K562 (cell line): Measurements from ENCODE around the gene FAAH. TPM values are rescaled to one million over a fixed set of nuclear protein-coding genes. Genes with fewer than 3 reads are reported as not detected.
A peak's percentile ranks its signal among the peaks of the same experiment; 100 is the strongest.

Source experiments
- ARHGAP35 ChIP-seq: fragments of 450-650 bp; IDR thresholded peaks from 2 replicates; pipeline ENCODE4 v1.6.1; 2018; ENCODE audit not compliant: partially characterized antibody
- ATF4 ChIP-seq: fragments of 450-650 bp; formaldehyde crosslinking; IDR thresholded peaks from 2 replicates; pipeline ENCODE4 v1.4.0; 2022; ENCODE audit warnings: mild to moderate bottlenecking, moderate library complexity
- ATF7 ChIP-seq: fragments of 450-650 bp; IDR thresholded peaks from 2 replicates; pipeline ENCODE4 v1.7.1; 2014; ENCODE audit warnings: mild to moderate bottlenecking, moderate library complexity
- E2F3 ChIP-seq: fragments of 250-450 bp; sonication (Bioruptor Pico); IDR thresholded peaks from 2 replicates; pipeline ENCODE4 v1.4.0; 2020; ENCODE audit warnings: mild to moderate bottlenecking
- EP300 ChIP-seq: IDR thresholded peaks from 2 replicates; pipeline ENCODE4 v1.6.1; 2012; ENCODE audit warnings: low read length, improper control_type of control experiment
- ETV5 ChIP-seq: sonication (generic); formaldehyde crosslinking; IDR thresholded peaks from 2 replicates; pipeline ENCODE4 v1.4.0; 2020; ENCODE audit warnings: low read depth, mild to moderate bottlenecking, missing genetic modification reagents
- HDAC1 ChIP-seq, 2 experiments: fragments of 450-650 bp; IDR thresholded peaks; 2 replicates each; pipeline ENCODE4 v1.6.1; 2016 to 2017; ENCODE audit warnings: inconsistent platforms in 1 of 2, mild to moderate bottlenecking in 1 of 2, moderate library complexity in 1 of 2
- KLF1 ChIP-seq: fragments of 450-650 bp; IDR thresholded peaks from 2 replicates; pipeline ENCODE4 v1.6.1; 2016; ENCODE audit warnings: missing genetic modification characterization, missing compliant biosample characterization
- MITF ChIP-seq: IDR thresholded peaks from 2 replicates; pipeline ENCODE4 v1.6.1; 2014; ENCODE audit warnings: antibody characterized with exemption
- MTF1 ChIP-seq: fragments of 250-450 bp; sonication (Bioruptor Pico); IDR thresholded peaks from 2 replicates; pipeline ENCODE4 v1.9.0; 2021; ENCODE audit warnings: moderate library complexity, mild to moderate bottlenecking, inconsistent platforms, borderline replicate concordance
- NFYB ChIP-seq: IDR thresholded peaks from 2 replicates; pipeline ENCODE4 v1.6.1; 2011; ENCODE audit warnings: mild to moderate bottlenecking, moderate library complexity; ENCODE audit not compliant: insufficient read length; ENCODE audit errors: extremely low read depth
- POLR2A ChIP-seq: fragments of 450-650 bp; conservative IDR thresholded peaks from 2 replicates; pipeline ENCODE4 v1.6.1; 2016
- RCOR1 ChIP-seq, 2 experiments: IDR thresholded peaks; 2 replicates each; pipeline ENCODE4 v1.6.1; 2012; ENCODE audit warnings: low read depth in 2 of 2, low read length in 2 of 2, borderline replicate concordance in 1 of 2, improper control_type of control experiment in 1 of 2
- TCF7 ChIP-seq: sonication (generic); IDR thresholded peaks from 2 replicates; pipeline ENCODE4 v1.6.1; 2016; ENCODE audit warnings: antibody characterized with exemption, borderline replicate concordance
- TSHZ1 ChIP-seq: fragments of 250-450 bp; sonication (Bioruptor Pico); IDR thresholded peaks from 2 replicates; pipeline ENCODE4 v1.4.0; 2020; ENCODE audit warnings: mild to moderate bottlenecking, moderate library complexity
- ZFP1 ChIP-seq: fragments of 450-650 bp; formaldehyde crosslinking; IDR thresholded peaks from 2 replicates; pipeline ENCODE4 v1.4.0; 2020; ENCODE audit warnings: mild to moderate bottlenecking, mixed read lengths
- ZFP36 ChIP-seq: fragments of 150-350 bp; IDR thresholded peaks from 2 replicates; pipeline ENCODE4 v1.6.1; 2018; ENCODE audit warnings: low read length, low read depth; ENCODE audit not compliant: partially characterized antibody
- ZFX ChIP-seq: sonication (generic); formaldehyde crosslinking; IDR thresholded peaks from 2 replicates; pipeline ENCODE4 v1.8.0; 2022; ENCODE audit warnings: mild to moderate bottlenecking, missing genetic modification reagents, moderate library complexity
- ZNF12 ChIP-seq: sonication (generic); formaldehyde crosslinking; IDR thresholded peaks from 2 replicates; pipeline ENCODE4 v1.4.0; 2020; ENCODE audit warnings: mild to moderate bottlenecking, missing genetic modification reagents
- ZNF217 ChIP-seq: sonication (generic); formaldehyde crosslinking; IDR thresholded peaks from 2 replicates; pipeline ENCODE4 v1.8.0; 2022; ENCODE audit warnings: mild to moderate bottlenecking, missing genetic modification reagents
- ZNF347 ChIP-seq: fragments of 450-650 bp; formaldehyde crosslinking; IDR thresholded peaks from 2 replicates; pipeline ENCODE4 v1.4.0; 2020; ENCODE audit warnings: low read depth, mild to moderate bottlenecking, moderate library complexity
- ZNF75A ChIP-seq: fragments of 450-650 bp; formaldehyde crosslinking; IDR thresholded peaks from 2 replicates; pipeline ENCODE4 v1.4.0; 2020; ENCODE audit warnings: mild to moderate bottlenecking
- ZNF77 ChIP-seq: fragments of 250-450 bp; sonication (Bioruptor Pico); IDR thresholded peaks from 2 replicates; pipeline ENCODE4 v1.5.0; 2020
- ZSCAN29 ChIP-seq: fragments of 450-650 bp; IDR thresholded peaks from 2 replicates; pipeline ENCODE4 v1.6.1; 2017
- polyA plus RNA-seq, 8 experiments: library from polyadenylated mRNA; depleted of rRNA in 4 of 8; stranded (reverse) in 5 of 8; unstranded in 3 of 8; fragments of >200 nt; fragmentation: Nextera tagmentation in 2 of 8; fragmentation: Illumina TruSeq in 1 of 8; extraction: Ambion mirVana in 2 of 8; extraction: Trizol in 1 of 8; gene quantifications; 2 replicates each; pipeline versions ENCODE4 v1.2.1 to v1.2.3, GENCODE V29; 2011 to 2014; ENCODE audit warnings: inconsistent platforms in 1 of 8, missing spikeins in 1 of 8
- total RNA-seq, 7 experiments: library from RNA; depleted of rRNA in 6 of 7; stranded (reverse); fragments of >200 nt in 6 of 7; fragmentation: Illumina TruSeq in 2 of 7; extraction: Trizol in 2 of 7; gene quantifications; 2 replicates each; pipeline versions ENCODE4 v1.2.1 to v1.2.3, GENCODE V29; 2011 to 2021; ENCODE audit warnings: low replicate concordance in 1 of 7
- TF ChIP-seq, protein P1 (sequence below): fragments of 450-650 bp; IDR thresholded peaks from one replicate; pipeline ENCODE4 v1.6.1; 2018; ENCODE audit warnings: mild to moderate bottlenecking, moderate library complexity; ENCODE audit not compliant: partially characterized antibody

FAAH gene
- total and polyA plus RNA-seq, 9 of the 15 experiments (the other 6 are each of a cell fraction or from before 2014, with no cell fraction given), result 0.06 to 1.1 (median 0.32) TPM

DNA sequence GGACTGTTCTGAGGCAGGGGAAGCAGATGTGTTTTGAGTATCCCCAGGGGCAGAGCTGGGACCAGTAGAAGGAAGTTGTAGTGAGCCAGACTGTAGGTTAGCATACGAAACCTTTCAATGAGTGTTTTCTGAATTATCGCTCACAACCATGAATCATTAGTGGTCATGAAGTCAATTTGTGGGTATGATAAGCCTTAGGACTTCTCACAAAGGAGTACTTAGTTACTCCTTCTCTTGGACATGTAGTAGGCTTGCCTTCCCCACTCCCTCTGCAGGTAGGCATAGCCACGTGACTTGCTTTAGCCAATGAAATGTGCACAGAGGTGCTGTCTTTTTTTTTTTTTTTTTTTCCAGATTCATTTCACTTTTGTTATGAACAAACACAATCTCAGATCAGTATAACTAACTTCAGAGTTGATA lies 23.9 kb upstream of the FAAH start (continued):
- TF ChIP-seq TSHZ1 (CRISPR knock-in tag) (no peak), ZNF77 (CRISPR knock-in tag) (no peak), ATF7 (peak; percentile 55; the same call in 1 of the 2 replicates), ZSCAN29 (no peak), HDAC1 (IDR thresholded peaks at IDR 0.05) (no peak; a peak in 1 of 4 replicates), NFYB (peak; percentile 41), ZNF12 (no peak), ZFX (no peak), POLR2A (peak; percentile 23; the same call in 1 of the 2 replicates), ZNF347 (no peak), ZNF75A (CRISPR knock-in tag) (no peak), RCOR1 (IDR thresholded peaks at IDR 0.05; ENCODE audit: borderline replicate concordance in 1 of 2, low read depth in 2 of 2, low read length in 2 of 2) (0 out of 4 replicates have a peak, but pooled peaks of 1 of the 2 experiments have one; percentile 20), TCF7 (no peak), ZFP36 (no peak), E2F3 (CRISPR knock-in tag) (no peak), EP300 (no peak), ETV5 (no peak; the same call in none of the 2 replicates), ATF4 (CRISPR knock-in tag) (no peak), MITF (no peak), ZFP1 (CRISPR knock-in tag) (no peak), ZNF217 (CRISPR knock-in tag) (no peak), ARHGAP35 (no peak), KLF1 (tag) (no peak), MTF1 (CRISPR knock-in tag) (no peak)
- TF ChIP-seq, protein P1, sequence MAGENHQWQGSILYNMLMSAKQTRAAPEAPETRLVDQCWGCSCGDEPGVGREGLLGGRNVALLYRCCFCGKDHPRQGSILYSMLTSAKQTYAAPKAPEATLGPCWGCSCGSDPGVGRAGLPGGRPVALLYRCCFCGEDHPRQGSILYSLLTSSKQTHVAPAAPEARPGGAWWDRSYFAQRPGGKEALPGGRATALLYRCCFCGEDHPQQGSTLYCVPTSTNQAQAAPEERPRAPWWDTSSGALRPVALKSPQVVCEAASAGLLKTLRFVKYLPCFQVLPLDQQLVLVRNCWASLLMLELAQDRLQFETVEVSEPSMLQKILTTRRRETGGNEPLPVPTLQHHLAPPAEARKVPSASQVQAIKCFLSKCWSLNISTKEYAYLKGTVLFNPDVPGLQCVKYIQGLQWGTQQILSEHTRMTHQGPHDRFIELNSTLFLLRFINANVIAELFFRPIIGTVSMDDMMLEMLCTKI, result no peak
